CD8-positive, alpha-beta memory T cell (primary cell): ENCODE data around the gene SERPINA9. TPM values are rescaled to one million over a fixed set of nuclear protein-coding genes. Genes with fewer than 3 reads are reported as not detected.
A peak's percentile ranks its signal among the peaks of the same experiment; 100 is the strongest.
"Not testable (repeated sequence)": the region's sequence is repeated elsewhere in the genome, so short reads cannot be mapped to it uniquely, and the experiment has no call there.

Source experiments
- CTCF ChIA-PET: fragments of 350-600 bp; sonication (Branson Sonifier 250); formaldehyde crosslinking; loops from one replicate; lab custom pipeline; 2021; ENCODE audit warnings: antibody characterized with exemption; lab: Charles Lee
- POLR2A ChIA-PET: fragments of 350-600 bp; sonication (Branson Sonifier 250); formaldehyde crosslinking; loops from one replicate; lab custom pipeline; 2021; ENCODE audit warnings: antibody characterized with exemption; lab: Charles Lee
- DNase-seq, 5 donors: peaks; one replicate each; pipeline versions ENCODE4 v3.0.0 to v3.0.0-alpha.2; 2020 to 2022; ENCODE audit warnings: mixed read lengths in 1 of 5
- H3K27ac ChIP-seq: one replicate; pipeline ENCODE4 v1.7.0; 2013; ENCODE audit warnings: low read depth, mild to moderate bottlenecking, low read length, moderate library complexity
- H3K27me3 ChIP-seq: 2 replicates; pipeline ENCODE4 v1.7.0; 2013; ENCODE audit warnings: low read length, mild to moderate bottlenecking; ENCODE audit not compliant: insufficient read depth, poor library complexity, severe bottlenecking
- H3K36me3 ChIP-seq: 2 replicates; pipeline ENCODE4 v1.7.0; 2013; ENCODE audit warnings: mild to moderate bottlenecking, low read length, moderate library complexity; ENCODE audit not compliant: insufficient read depth
- H3K4me1 ChIP-seq: 2 replicates; pipeline ENCODE4 v1.7.0; 2013; ENCODE audit warnings: mild to moderate bottlenecking, low read length, moderate library complexity; ENCODE audit not compliant: insufficient read depth
- H3K4me3 ChIP-seq: 2 replicates; pipeline ENCODE4 v1.7.0; 2013; ENCODE audit warnings: mild to moderate bottlenecking, low read length
- H3K9me3 ChIP-seq: 2 replicates; pipeline ENCODE4 v1.7.0; 2013; ENCODE audit warnings: mild to moderate bottlenecking, low read length
- H3K27ac Mint-ChIP-seq, 8 donors: one replicate each; pipeline ENCODE4 v1.8.0; 2020 to 2021; ENCODE audit warnings: mixed read lengths in 8 of 8, mild to moderate bottlenecking in 6 of 8, inconsistent platforms in 3 of 8, moderate library complexity in 3 of 8
- H3K27me3 Mint-ChIP-seq, 2 donors: one replicate each; pipeline ENCODE4 v1.8.0; 2020 to 2021; ENCODE audit warnings: mixed read lengths in 2 of 2, mild to moderate bottlenecking in 1 of 2, moderate library complexity in 1 of 2
- H3K36me3 Mint-ChIP-seq, 3 donors: one replicate each; pipeline ENCODE4 v1.8.0; 2020 to 2021; ENCODE audit warnings: mixed read lengths in 3 of 3, inconsistent platforms in 1 of 3, mild to moderate bottlenecking in 1 of 3
- H3K4me1 Mint-ChIP-seq, 3 donors: one replicate each; pipeline ENCODE4 v1.8.0; 2020 to 2021; ENCODE audit warnings: mixed read lengths in 3 of 3, inconsistent platforms in 1 of 3, mild to moderate bottlenecking in 1 of 3
- H3K4me3 Mint-ChIP-seq, 7 donors: one replicate each; pipeline ENCODE4 v1.8.0; 2020 to 2021; ENCODE audit warnings: mixed read lengths in 7 of 7, mild to moderate bottlenecking in 6 of 7, moderate library complexity in 4 of 7, inconsistent platforms in 2 of 7
- H3K9me3 Mint-ChIP-seq, 5 donors: one replicate each; pipeline ENCODE4 v1.8.0; 2020 to 2022; ENCODE audit warnings: mixed read lengths in 5 of 5, mild to moderate bottlenecking in 3 of 5, moderate library complexity in 2 of 5, inconsistent platforms in 1 of 5
- polyA plus RNA-seq: library from polyadenylated mRNA; unstranded; fragments of 300-500 nt; fragmentation: Illumina TruSeq; gene quantifications from one replicate; pipeline ENCODE4 v1.2.3, GENCODE V29; 2021
- total RNA-seq, 2 experiments: library from RNA; stranded (reverse); gene quantifications; one replicate each; pipeline ENCODE4 v1.2.3, GENCODE V29; 2021

SERPINA9 gene
- total and polyA plus RNA-seq, 3 experiments from 2014 or later, result not detected

GRCh38 chr14:94483729-94484275 lies 7.8 kb upstream of the SERPINA9 start:
- H3K36me3 ChIP-seq, result no peaks in the 10 kb centered on the region
- ChIA-PET POLR2A (no interaction called here), CTCF (no interaction called here)
- Mint-ChIP-seq H3K27me3 (peaks cover 14 to 33% of the 10 kb centered on the region in 2 donors), H3K4me3 (no peak overlapping the region), H3K36me3 (no peaks in the 10 kb centered on the region), H3K27ac (no peak overlapping the region), H3K9me3 (peaks cover 3 to 8% (median 7%) of the 10 kb centered on the region in 5 donors), H3K4me1 (peaks cover 3 to 6% (median 6%) of the 10 kb centered on the region in 3 donors)
- H3K9me3 ChIP-seq, result peaks cover under 1% of the 10 kb centered on the region
- no peak overlapping the region for H3K27ac ChIP-seq
- no peaks in the 10 kb centered on the region for H3K4me1 ChIP-seq
- no peaks in the 10 kb centered on the region for H3K27me3 ChIP-seq
- DNase-seq, result no peak
- no peak overlapping the region for H3K4me3 ChIP-seq

GRCh38 chr14:94483071-94483451 lies 7.1 kb upstream of the SERPINA9 start:
- Mint-ChIP-seq H3K27ac (no peak overlapping the region), H3K36me3 (no peaks in the 10 kb centered on the region), H3K27me3 (peaks cover 16 to 27% of the 10 kb centered on the region in 2 donors), H3K4me1 (peaks cover 3 to 6% (median 6%) of the 10 kb centered on the region in 3 donors), H3K9me3 (peaks cover 10 to 16% (median 12%) of the 10 kb centered on the region in 5 donors), H3K4me3 (no peak overlapping the region)
- Histone ChIP-seq H3K4me3 (no peak overlapping the region), H3K4me1 (no peaks in the 10 kb centered on the region), H3K27ac (no peak overlapping the region), H3K9me3 (peaks cover 4% of the 10 kb centered on the region), H3K36me3 (no peaks in the 10 kb centered on the region), H3K27me3 (no peaks in the 10 kb centered on the region)
- POLR2A ChIA-PET, result no interaction called here
- no peak for DNase-seq
- CTCF ChIA-PET, result no interaction called here

- CTCF ChIA-PET, H3K36me3 Mint-ChIP-seq, H3K4me3 Mint-ChIP-seq, H3K4me1 Mint-ChIP-seq, H3K36me3 ChIP-seq, DNase-seq, H3K4me1 ChIP-seq, H3K27ac Mint-ChIP-seq, H3K27me3 ChIP-seq, H3K9me3 ChIP-seq, POLR2A ChIA-PET, H3K4me3 ChIP-seq, H3K27ac ChIP-seq: not testable (repeated sequence)
- Mint-ChIP-seq H3K9me3 (peaks cover 13 to 22% (median 18%) of the 10 kb centered on the region in 5 donors), H3K27me3 (peaks cover 16 to 27% of the 10 kb centered on the region in 2 donors)
These were observed 6.4 kb upstream of the SERPINA9 start for GRCh38 chr14:94482132-94483070.

GRCh38 chr14:94481468-94482131 lies 5.6 kb upstream of the SERPINA9 start:
- CTCF ChIA-PET, result no interaction called here
- Histone ChIP-seq H3K4me3 (no peak overlapping the region), H3K27ac (no peak overlapping the region), H3K4me1 (no peaks in the 10 kb centered on the region), H3K36me3 (no peaks in the 10 kb centered on the region), H3K9me3 (peaks cover 4% of the 10 kb centered on the region), H3K27me3 (no peaks in the 10 kb centered on the region)
- no peak for DNase-seq
- Mint-ChIP-seq H3K27me3 (peaks cover 16 to 19% of the 10 kb centered on the region in 2 donors), H3K9me3 (peaks cover 13 to 25% (median 19%) of the 10 kb centered on the region in 5 donors), H3K4me1 (peaks cover 3 to 6% (median 6%) of the 10 kb centered on the region in 3 donors), H3K4me3 (no peak overlapping the region), H3K36me3 (no peaks in the 10 kb centered on the region), H3K27ac (no peak overlapping the region)
- POLR2A ChIA-PET, result no interaction called here

- Mint-ChIP-seq H3K4me3 (no peak overlapping the region), H3K27ac (peak overlapping the region in 1 of 8 donors; percentile 81), H3K9me3 (peaks cover 13 to 25% (median 19%) of the 10 kb centered on the region in 5 donors), H3K36me3 (no peaks in the 10 kb centered on the region), H3K4me1 (no peaks in the 10 kb centered on the region), H3K27me3 (peaks cover 12 to 13% of the 10 kb centered on the region in 2 donors)
- no peak overlapping the region for H3K4me3 ChIP-seq
- no peaks in the 10 kb centered on the region for H3K4me1 ChIP-seq
- peaks cover 4% of the 10 kb centered on the region for H3K9me3 ChIP-seq
- CTCF ChIA-PET, result no interaction called here
- no peaks in the 10 kb centered on the region for H3K27me3 ChIP-seq
- no peaks in the 10 kb centered on the region for H3K36me3 ChIP-seq
- POLR2A ChIA-PET, result no interaction called here
- DNase-seq, result no peak
- no peak overlapping the region for H3K27ac ChIP-seq
These were observed 4.8 kb upstream of the SERPINA9 start for GRCh38 chr14:94480809-94481208.

- Mint-ChIP-seq H3K27ac (no peak overlapping the region), H3K4me1 (no peaks in the 10 kb centered on the region), H3K9me3 (peaks cover 13 to 25% (median 19%) of the 10 kb centered on the region in 5 donors), H3K27me3 (peaks cover 0 to 8% of the 10 kb centered on the region in 2 donors), H3K36me3 (no peaks in the 10 kb centered on the region), H3K4me3 (no peak overlapping the region)
- H3K4me3 ChIP-seq, result no peak overlapping the region
- no peak for DNase-seq
- ChIA-PET CTCF (no interaction called here), POLR2A (no interaction called here)
- no peaks in the 10 kb centered on the region for H3K4me1 ChIP-seq
- H3K27me3 ChIP-seq, result no peaks in the 10 kb centered on the region
- H3K9me3 ChIP-seq, result peaks cover 4% of the 10 kb centered on the region
- no peaks in the 10 kb centered on the region for H3K36me3 ChIP-seq
- H3K27ac ChIP-seq, result no peak overlapping the region
These were observed 2.4 kb upstream of the SERPINA9 start for GRCh38 chr14:94478420-94478819.

- H3K9me3 ChIP-seq, result peaks cover 4% of the 10 kb centered on the region
- no peak overlapping the region for H3K27ac Mint-ChIP-seq
- no peak overlapping the region for H3K27ac ChIP-seq
- H3K4me3 Mint-ChIP-seq, result no peak overlapping the region
- H3K27me3 ChIP-seq, result no peaks in the 10 kb centered on the region
- ChIA-PET CTCF (interaction anchor here (1.5 kb wide), 1 partner anchor 11 kb away, joined by 5 read pairs; no protein-coding TSS in a partner anchor), POLR2A (no interaction called here)
- peaks cover 5 to 16% of the 10 kb centered on the region in 2 donors for H3K27me3 Mint-ChIP-seq
- H3K9me3 Mint-ChIP-seq, result peaks cover 12 to 25% (median 19%) of the 10 kb centered on the region in 5 donors
- no peaks in the 10 kb centered on the region for H3K36me3 ChIP-seq
- no peak overlapping the region for H3K4me3 ChIP-seq
- no peaks in the 10 kb centered on the region for H3K4me1 ChIP-seq
- H3K4me1 Mint-ChIP-seq, result no peaks in the 10 kb centered on the region
- no peak for DNase-seq
- no peaks in the 10 kb centered on the region for H3K36me3 Mint-ChIP-seq
These were observed 1.4 kb downstream of the SERPINA9 start for GRCh38 chr14:94474581-94475031.
